HG02938 (cell line): Measurements from ENCODE around the gene SRSF7.
"Not testable (repeated sequence)": the region's sequence is repeated elsewhere in the genome, so short reads cannot be mapped to it uniquely, and the experiment has no call there.

Experiments
- ATAC-seq: cut with Tn5 transposase; IDR thresholded peaks from one replicate; pipeline ENCODE4 v1.9.1; 2021; ENCODE audit warnings: mild to moderate bottlenecking, moderate library complexity; ENCODE audit not compliant: unreplicated experiment

Gene SRSF7

GRCh38 chr2:38750891-38751595 lies at the start of gene SRSF7:
SRSF7 (minus strand) TSS chr2:38751361; CDS start chr2:38751256, 105 bp downstream.
- ATAC-seq: peak; percentile 80

- no peak for ATAC-seq
Observed at GRCh38 chr2:38797953-38798352, 46.8 kb upstream of the SRSF7 start.

GRCh38 chr2:38797250-38797676 lies 46.1 kb upstream of the SRSF7 start:
- no peak for ATAC-seq

- not testable (repeated sequence) for ATAC-seq
Observed at GRCh38 chr2:38795016-38795415, 43.9 kb upstream of the SRSF7 start.

- ATAC-seq: no peak
Observed at GRCh38 chr2:38794235-38794946, 43.2 kb upstream of the SRSF7 start.

GRCh38 chr2:38793511-38793910 lies 42.4 kb upstream of the SRSF7 start:
- no peak for ATAC-seq

- ATAC-seq: no peak
Observed at GRCh38 chr2:38792751-38793150, 41.6 kb upstream of the SRSF7 start.

- not testable (repeated sequence) for ATAC-seq
Observed at GRCh38 chr2:38792321-38792720, 41.2 kb upstream of the SRSF7 start.

- no peak for ATAC-seq
Observed at GRCh38 chr2:38791744-38792143, 40.6 kb upstream of the SRSF7 start.

GRCh38 chr2:38789691-38790090 lies 38.5 kb upstream of the SRSF7 start:
- no peak for ATAC-seq

GRCh38 chr2:38788306-38788705 lies 37.1 kb upstream of the SRSF7 start:
- ATAC-seq: no peak

- no peak for ATAC-seq
Observed at GRCh38 chr2:38783586-38783985, 32.4 kb upstream of the SRSF7 start.

- no peak for ATAC-seq
Observed at GRCh38 chr2:38778687-38779082, 27.5 kb upstream of the SRSF7 start.

GRCh38 chr2:38776531-38776930 lies 25.4 kb upstream of the SRSF7 start:
- no peak for ATAC-seq

- no peak for ATAC-seq
Observed at GRCh38 chr2:38775921-38776225, 24.7 kb upstream of the SRSF7 start.

GRCh38 chr2:38775097-38775920 lies 24.1 kb upstream of the SRSF7 start:
- ATAC-seq: no peak

GRCh38 chr2:38771632-38772031 lies 20.5 kb upstream of the SRSF7 start:
- ATAC-seq: no peak

GRCh38 chr2:38765551-38765950 lies 14.4 kb upstream of the SRSF7 start:
- no peak for ATAC-seq

- no peak for ATAC-seq
Observed at GRCh38 chr2:38765149-38765548, 14.0 kb upstream of the SRSF7 start.

- no peak for ATAC-seq
Observed at GRCh38 chr2:38763728-38764127, 12.6 kb upstream of the SRSF7 start.

GRCh38 chr2:38763228-38763627 lies 12.1 kb upstream of the SRSF7 start:
- ATAC-seq: no peak

- not testable (repeated sequence) for ATAC-seq
Observed at GRCh38 chr2:38755891-38756290, 4.7 kb upstream of the SRSF7 start.
